Activated naive CD8-positive, alpha-beta T cell (primary cell): ENCODE results near the gene CDC27.
A peak's percentile ranks its signal among the peaks of the same experiment; 100 is the strongest.

ENCODE experiments used
- H3K27ac Mint-ChIP-seq: one replicate; pipeline ENCODE4 v1.8.0; 2021; ENCODE audit warnings: mixed read lengths
- H3K27me3 Mint-ChIP-seq: one replicate; pipeline ENCODE4 v1.8.0; 2021; ENCODE audit warnings: mixed read lengths
- H3K36me3 Mint-ChIP-seq: one replicate; pipeline ENCODE4 v1.8.0; 2021; ENCODE audit warnings: mixed read lengths
- H3K4me1 Mint-ChIP-seq: one replicate; pipeline ENCODE4 v1.8.0; 2021; ENCODE audit warnings: low read depth, mixed read lengths
- H3K4me3 Mint-ChIP-seq: one replicate; pipeline ENCODE4 v1.8.0; 2021; ENCODE audit warnings: mild to moderate bottlenecking, mixed read lengths
- H3K9me3 Mint-ChIP-seq: one replicate; pipeline ENCODE4 v1.8.0; 2021; ENCODE audit warnings: low read depth, mixed read lengths

CDC27 gene

DNA sequence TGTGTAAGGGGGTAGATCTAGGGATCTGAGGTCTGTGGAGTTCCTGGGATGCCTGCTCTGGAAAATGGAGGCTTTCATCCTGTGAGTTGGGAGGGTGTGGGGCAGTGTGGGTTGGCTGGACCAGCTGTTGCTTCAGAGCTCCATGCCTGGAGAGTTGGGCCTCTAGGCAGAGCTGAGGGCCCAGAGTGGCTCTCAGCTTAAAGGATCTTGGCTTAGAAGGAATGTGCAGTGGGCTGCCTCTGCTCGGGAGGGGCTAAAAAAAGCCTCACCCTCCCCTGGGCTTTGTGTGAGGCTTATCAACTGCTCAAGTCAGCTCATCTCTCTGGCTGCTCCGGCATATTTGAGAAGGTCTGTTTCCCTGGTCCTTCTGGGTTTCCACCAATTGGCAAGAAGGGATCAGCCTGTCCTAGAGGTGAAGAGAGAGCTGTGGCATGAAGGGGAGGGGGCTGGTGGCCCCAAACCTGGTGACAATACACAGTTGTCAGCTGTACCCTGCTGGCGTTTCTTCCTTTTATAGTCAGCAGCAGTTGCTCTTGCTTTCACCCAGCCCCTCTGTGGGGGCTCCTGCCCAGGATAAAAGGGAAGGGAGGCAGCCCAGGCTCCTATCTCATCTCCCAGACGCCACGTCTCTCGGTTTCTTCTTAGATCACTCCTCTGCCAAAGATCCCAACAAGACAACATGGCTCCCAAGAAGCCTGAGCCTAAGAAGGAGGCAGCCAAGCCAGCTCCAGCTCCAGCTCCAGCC, 19.8 kb upstream of the CDC27 start, which contains the start of gene MYL4:
Gene MYL4, plus strand, starts transcription at position 605 of the 745 bp plus-strand sequence. Its CDS starts 75 bp downstream, at position 680.
- Mint-ChIP-seq H3K4me1 (peaks cover 32% of the 10 kb centered on the region), H3K27me3 (no peaks in the 10 kb centered on the region), H3K27ac (no peak within 1 kb of the TSS), H3K4me3 (no peak within 1 kb of the TSS), H3K9me3 (no peaks in the 10 kb centered on the region), H3K36me3 (no peaks in the 10 kb centered on the region)

GRCh38 chr17:47207143-47208067, 18.3 kb upstream of the CDC27 start:
- Mint-ChIP-seq H3K36me3 (no peaks in the 10 kb centered on the region), H3K27ac (peak overlapping the region; percentile 2), H3K27me3 (no peaks in the 10 kb centered on the region), H3K4me1 (peaks cover 40% of the 10 kb centered on the region), H3K4me3 (no peak overlapping the region), H3K9me3 (no peaks in the 10 kb centered on the region)

GRCh38 chr17:47205419-47205963, 16.4 kb upstream of the CDC27 start:
- Mint-ChIP-seq H3K27ac (peak overlapping the region; percentile 84), H3K4me3 (peak overlapping the region; percentile 68), H3K9me3 (no peaks in the 10 kb centered on the region), H3K36me3 (no peaks in the 10 kb centered on the region), H3K27me3 (no peaks in the 10 kb centered on the region), H3K4me1 (peaks cover 44% of the 10 kb centered on the region)

DNA sequence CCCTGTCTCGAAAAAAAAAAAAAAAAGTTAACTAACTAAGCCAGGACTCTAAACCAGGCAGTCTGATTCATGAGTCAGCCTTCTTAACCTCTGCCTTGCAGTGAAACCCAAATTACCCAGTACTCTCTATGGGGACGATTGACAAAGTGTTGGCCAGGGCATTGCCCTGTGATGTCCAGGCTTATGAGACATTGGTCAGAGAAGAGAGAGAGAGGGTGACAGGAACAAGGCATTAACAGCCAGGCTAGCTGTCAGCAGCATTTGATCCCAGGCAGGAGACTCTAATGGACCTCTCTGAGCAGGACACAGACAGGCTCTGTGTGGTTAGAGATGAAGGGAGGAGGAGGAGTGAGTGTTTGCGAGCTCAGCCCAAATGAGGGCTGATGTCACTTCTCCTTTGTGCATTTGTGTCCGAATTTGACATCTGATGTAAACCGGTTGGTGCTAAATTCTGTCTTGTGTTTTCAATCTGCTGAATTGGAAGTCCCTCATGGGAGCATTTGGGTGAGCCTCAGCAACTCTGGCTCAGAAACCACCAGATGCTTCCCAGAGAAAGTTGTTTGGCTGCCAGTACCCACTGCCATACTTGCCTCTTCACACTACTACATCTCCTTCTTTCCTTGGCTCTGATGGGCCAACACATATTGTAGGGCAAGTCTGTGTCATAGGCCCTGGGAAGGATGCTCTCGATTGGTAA, 15.8 kb upstream of the CDC27 start:
- peaks cover 51% of the 10 kb centered on the region for H3K4me1 Mint-ChIP-seq
- H3K4me3 Mint-ChIP-seq: peak overlapping the region; percentile 68
- no peaks in the 10 kb centered on the region for H3K27me3 Mint-ChIP-seq
- H3K27ac Mint-ChIP-seq: peak overlapping the region; percentile 84
- no peaks in the 10 kb centered on the region for H3K36me3 Mint-ChIP-seq
- H3K9me3 Mint-ChIP-seq: no peaks in the 10 kb centered on the region

GRCh38 chr17:47203984-47204721, 15.1 kb upstream of the CDC27 start:
- Mint-ChIP-seq H3K27me3 (no peaks in the 10 kb centered on the region), H3K27ac (peak overlapping the region; percentile 84), H3K4me1 (peaks cover 53% of the 10 kb centered on the region), H3K9me3 (no peaks in the 10 kb centered on the region), H3K4me3 (peak overlapping the region; percentile 68), H3K36me3 (no peaks in the 10 kb centered on the region)

- Mint-ChIP-seq H3K27me3 (no peaks in the 10 kb centered on the region), H3K27ac (no peak overlapping the region), H3K4me3 (no peak overlapping the region), H3K9me3 (no peaks in the 10 kb centered on the region), H3K36me3 (no peaks in the 10 kb centered on the region), H3K4me1 (peaks cover 43% of the 10 kb centered on the region)
Observed at GRCh38 chr17:47201166-47201565, 12.1 kb upstream of the CDC27 start.

DNA sequence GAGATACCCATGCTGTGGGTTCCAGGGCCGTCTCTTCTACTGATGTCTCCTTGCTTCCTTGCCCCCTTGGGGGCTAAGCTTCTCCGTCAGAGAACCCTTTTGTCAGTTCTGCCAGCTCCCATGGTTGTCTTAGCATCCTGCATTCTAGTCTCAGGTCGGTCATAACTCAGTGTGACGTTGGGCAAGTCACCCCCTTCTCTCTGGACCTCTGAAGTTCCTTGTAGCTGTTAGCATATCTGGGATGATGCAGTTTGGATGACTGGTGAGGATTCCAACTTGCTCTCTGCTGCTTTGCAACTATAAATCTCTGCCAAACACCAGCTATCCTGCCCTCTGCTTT, 11.2 kb upstream of the CDC27 start:
- Mint-ChIP-seq H3K4me1 (peaks cover 34% of the 10 kb centered on the region), H3K27me3 (no peaks in the 10 kb centered on the region), H3K4me3 (peak overlapping the region; percentile 57), H3K27ac (peak overlapping the region; percentile 78), H3K36me3 (no peaks in the 10 kb centered on the region), H3K9me3 (no peaks in the 10 kb centered on the region)

GRCh38 chr17:47199627-47200324, 10.7 kb upstream of the CDC27 start:
- Mint-ChIP-seq H3K4me1 (peaks cover 29% of the 10 kb centered on the region), H3K27me3 (no peaks in the 10 kb centered on the region), H3K9me3 (no peaks in the 10 kb centered on the region), H3K36me3 (no peaks in the 10 kb centered on the region), H3K27ac (peak overlapping the region; percentile 84), H3K4me3 (peak overlapping the region; percentile 57)

DNA sequence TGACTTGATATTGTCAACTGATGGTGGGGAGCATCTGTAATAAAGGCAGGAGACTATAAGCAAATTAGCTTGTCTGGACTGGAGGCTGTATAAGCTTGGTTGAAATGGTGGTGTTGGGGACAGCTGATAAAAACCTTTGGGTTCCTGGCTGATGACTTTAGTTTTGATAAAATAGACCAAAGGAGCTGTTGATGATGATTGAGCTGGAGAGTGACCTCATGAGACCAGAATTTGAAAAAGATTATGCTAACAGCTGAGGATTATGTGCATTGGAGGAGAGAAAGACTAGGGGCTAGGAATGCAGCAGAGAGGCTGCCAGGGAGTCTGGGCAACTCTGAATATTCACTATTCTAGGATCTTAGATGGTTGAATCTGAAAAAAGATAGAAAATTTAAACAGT, 8.7 kb upstream of the CDC27 start:
- Mint-ChIP-seq H3K4me1 (peaks cover 13% of the 10 kb centered on the region), H3K27ac (no peak overlapping the region)

GRCh38 chr17:47193931-47194511, 4.9 kb upstream of the CDC27 start:
- Mint-ChIP-seq H3K27ac (no peak overlapping the region), H3K27me3 (no peaks in the 10 kb centered on the region), H3K4me1 (peaks cover 11% of the 10 kb centered on the region), H3K4me3 (no peak overlapping the region), H3K9me3 (no peaks in the 10 kb centered on the region), H3K36me3 (no peaks in the 10 kb centered on the region)

More for the DNA sequence above, 8.7 kb upstream of the CDC27 start:
- Mint-ChIP-seq H3K36me3 (no peaks in the 10 kb centered on the region), H3K9me3 (no peaks in the 10 kb centered on the region), H3K4me3 (no peak overlapping the region), H3K27me3 (no peaks in the 10 kb centered on the region)

- Mint-ChIP-seq H3K4me3 (no peak overlapping the region), H3K36me3 (no peaks in the 10 kb centered on the region), H3K27me3 (no peaks in the 10 kb centered on the region), H3K27ac (no peak overlapping the region), H3K4me1 (peaks cover 16% of the 10 kb centered on the region), H3K9me3 (no peaks in the 10 kb centered on the region)
Observed at GRCh38 chr17:47192554-47192953, 3.5 kb upstream of the CDC27 start.

GRCh38 chr17:47190770-47191169, 1.7 kb upstream of the CDC27 start:
- Mint-ChIP-seq H3K4me3 (no peak overlapping the region), H3K9me3 (no peaks in the 10 kb centered on the region), H3K4me1 (peaks cover 30% of the 10 kb centered on the region), H3K27me3 (no peaks in the 10 kb centered on the region), H3K36me3 (peaks cover 4% of the 10 kb centered on the region), H3K27ac (no peak overlapping the region)

GRCh38 chr17:47190243-47190642, 1.1 kb upstream of the CDC27 start:
- H3K36me3 Mint-ChIP-seq: peaks cover 4% of the 10 kb centered on the region
- peak overlapping the region; percentile 95 for H3K4me3 Mint-ChIP-seq
- H3K27ac Mint-ChIP-seq: peak overlapping the region; percentile 6
- no peaks in the 10 kb centered on the region for H3K27me3 Mint-ChIP-seq
- no peaks in the 10 kb centered on the region for H3K9me3 Mint-ChIP-seq
- H3K4me1 Mint-ChIP-seq: peaks cover 33% of the 10 kb centered on the region
